ENCODE data around the gene OCIAD2.
"Not testable (repeated sequence)": the region's sequence is repeated elsewhere in the genome, so short reads cannot be mapped to it uniquely, and the experiment has no call there.

OCIAD2 gene

DNA sequence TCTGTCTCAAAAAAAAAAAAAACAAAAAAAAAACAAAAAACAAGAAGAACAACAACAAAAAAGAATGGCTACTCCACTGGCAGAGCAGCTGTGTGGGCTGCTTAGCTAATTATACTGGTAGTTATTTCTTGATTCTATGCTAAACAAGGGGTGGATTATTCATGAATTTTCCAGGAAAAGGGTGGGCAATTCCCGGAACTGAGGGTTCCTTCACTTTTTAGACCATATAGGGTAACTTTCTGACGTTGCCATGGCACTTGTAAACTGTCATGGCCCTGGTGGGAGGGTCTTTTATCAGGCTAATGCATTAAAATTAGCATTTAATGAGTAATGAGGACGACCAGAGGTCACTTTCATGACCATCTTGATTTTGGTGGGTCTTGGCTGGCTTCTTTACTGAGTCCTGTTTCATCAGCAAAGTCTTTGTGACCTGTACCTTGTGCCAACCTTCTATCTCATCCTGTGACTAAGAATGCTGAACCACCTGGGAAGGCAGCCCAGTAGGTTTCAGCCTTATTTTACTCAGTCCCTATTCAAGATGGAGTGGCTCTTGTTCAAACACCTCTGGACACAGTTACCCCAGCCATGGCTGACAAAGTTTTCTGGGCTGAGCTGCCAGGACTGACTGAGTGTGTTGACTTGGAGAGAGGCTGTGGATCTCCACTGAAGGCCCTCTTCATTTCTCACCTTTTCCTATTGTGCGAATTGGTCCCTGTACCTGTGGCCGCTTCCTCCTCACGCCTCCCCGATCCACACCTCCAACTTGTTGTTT, 1.3 kb upstream of the OCIAD2 start:
- no peak for DNase-seq (ENCODE audit: low read depth in 2 of 2)

- no peak for DNase-seq (ENCODE audit: low read depth in 2 of 2)
These were observed 1.1 kb downstream of the OCIAD2 start for GRCh38 chr4:48905363-48906015.

GRCh38 chr4:48904541-48905142, 1.9 kb downstream of the OCIAD2 start:
- DNase-seq (ENCODE audit: low read depth in 2 of 2): no peak

- DNase-seq (ENCODE audit: low read depth in 2 of 2): no peak
These were observed 2.5 kb downstream of the OCIAD2 start for GRCh38 chr4:48904101-48904500.

DNA sequence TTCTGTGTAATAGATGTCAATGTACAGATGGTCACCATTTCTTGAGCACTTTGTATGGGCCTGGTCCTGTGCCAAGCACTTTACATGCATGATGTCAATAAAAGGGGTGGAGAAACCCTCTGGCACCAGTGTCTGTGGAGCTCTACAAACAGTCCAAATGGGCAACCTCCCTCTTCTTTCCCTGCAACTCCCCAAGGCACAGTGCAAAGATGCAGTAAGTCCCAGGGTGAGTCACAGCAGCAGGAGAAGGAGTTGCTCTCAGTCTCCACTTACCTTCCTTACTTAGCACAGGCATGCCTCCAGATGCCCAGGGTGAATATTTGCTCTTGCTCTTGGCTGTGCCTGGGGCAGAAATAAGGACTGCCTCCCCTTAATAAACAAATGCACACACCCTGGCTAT, 4.3 kb downstream of the OCIAD2 start:
- no peak for DNase-seq (ENCODE audit: low read depth in 2 of 2)

DNA sequence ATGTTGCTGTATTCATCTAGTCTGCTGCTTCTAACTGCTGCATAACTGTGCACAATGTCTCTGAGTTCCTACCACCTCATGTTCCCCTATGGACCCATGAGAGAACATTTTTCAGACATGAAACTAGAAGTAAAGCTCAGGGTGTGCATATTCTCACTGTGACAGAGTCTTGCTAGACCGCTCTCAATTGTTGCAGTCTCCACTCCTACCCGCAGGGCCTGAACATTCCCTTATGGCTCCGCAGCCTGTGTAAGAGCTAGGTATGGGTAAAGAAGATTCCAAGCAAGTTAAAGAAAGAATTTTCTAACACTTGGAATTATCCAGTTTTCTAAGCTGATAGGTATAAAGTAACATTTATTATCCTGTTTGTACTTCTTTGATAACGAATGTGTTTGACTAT, 5.4 kb downstream of the OCIAD2 start:
- DNase-seq (ENCODE audit: low read depth in 2 of 2): no peak

DNA sequence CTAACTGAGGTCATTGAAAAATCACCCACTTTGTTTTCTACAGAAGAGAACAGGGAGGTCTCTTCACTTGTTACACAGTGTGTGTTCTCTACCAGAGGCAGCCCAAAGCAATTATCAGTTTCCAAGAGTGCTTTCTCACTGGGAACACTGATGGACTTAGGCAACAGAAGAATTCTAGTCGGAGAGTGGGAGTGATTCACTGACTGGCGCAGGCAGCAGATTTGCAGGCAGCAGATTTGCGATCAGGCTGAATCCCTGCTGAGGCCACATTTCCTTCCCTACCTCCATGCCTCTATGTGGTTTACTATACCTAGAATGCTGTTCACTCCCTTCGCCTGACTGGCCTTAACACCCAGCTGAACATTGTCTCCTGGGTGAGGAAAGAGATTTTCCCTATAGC, 6.6 kb downstream of the OCIAD2 start:
- no peak for DNase-seq (ENCODE audit: low read depth in 2 of 2)

DNA sequence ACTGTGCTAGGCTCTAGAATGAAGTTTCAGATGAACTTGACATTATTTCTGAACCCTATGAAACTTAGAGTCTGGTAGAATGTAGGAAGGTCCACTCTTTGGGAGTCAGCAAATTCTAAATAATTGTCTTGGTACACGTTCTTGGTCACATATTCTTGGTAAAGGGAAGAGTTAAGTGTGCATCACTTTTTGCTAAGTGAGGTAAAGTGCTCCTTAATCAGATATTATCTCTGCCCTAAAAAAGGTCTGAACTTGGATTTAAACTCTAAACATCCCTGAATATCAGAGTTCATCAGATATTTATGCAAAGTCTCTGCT, 7.2 kb downstream of the OCIAD2 start:
- no peak for DNase-seq (ENCODE audit: low read depth in 2 of 2)

- DNase-seq (ENCODE audit: low read depth in 2 of 2): no peak
These were observed 7.7 kb downstream of the OCIAD2 start for GRCh38 chr4:48898733-48899431.

- DNase-seq (ENCODE audit: low read depth in 2 of 2): no peak
These were observed 9.7 kb downstream of the OCIAD2 start for GRCh38 chr4:48896845-48897244.

DNA sequence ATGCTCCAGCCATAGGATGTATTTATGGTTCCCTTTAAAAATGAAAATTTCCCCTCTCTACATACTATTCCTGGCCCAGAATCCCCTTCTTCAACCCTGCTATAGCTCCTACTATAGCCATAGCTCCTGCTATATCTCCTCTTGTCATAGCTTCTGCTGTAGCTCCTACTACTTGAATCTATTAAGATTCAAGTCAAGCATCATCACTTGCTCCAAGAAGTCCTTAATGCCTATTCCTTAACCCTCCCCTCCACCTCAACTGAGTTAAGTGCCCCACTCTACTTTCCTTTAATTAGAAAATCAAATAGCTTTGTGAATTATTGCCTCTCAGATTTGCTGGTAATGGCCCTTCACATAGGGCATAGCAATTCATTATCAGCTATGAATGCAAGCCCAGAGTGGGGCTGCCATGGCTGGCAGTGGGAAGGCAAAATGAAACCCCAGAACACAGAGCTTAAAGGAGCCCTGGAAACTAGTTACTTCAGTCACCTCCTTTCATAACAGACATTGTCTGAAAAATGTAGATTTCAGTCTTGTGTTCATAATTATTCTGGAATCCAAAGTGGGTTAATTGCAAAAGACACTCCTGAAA, 15.4 kb downstream of the OCIAD2 start:
- no peak for DNase-seq (ENCODE audit: low read depth in 2 of 2)

GRCh38 chr4:48889750-48890149, 16.8 kb downstream of the OCIAD2 start:
- not testable (repeated sequence) for DNase-seq (ENCODE audit: low read depth in 2 of 2)

- DNase-seq (ENCODE audit: low read depth in 2 of 2): not testable (repeated sequence)
These were observed 24.9 kb downstream of the OCIAD2 start for GRCh38 chr4:48881646-48882045.

GRCh38 chr4:48879561-48880442, 26.8 kb downstream of the OCIAD2 start:
- no peak for DNase-seq (ENCODE audit: low read depth in 2 of 2)

GRCh38 chr4:48877827-48878535, 28.6 kb downstream of the OCIAD2 start:
- DNase-seq (ENCODE audit: low read depth in 2 of 2): no peak

- not testable (repeated sequence) for DNase-seq (ENCODE audit: low read depth in 2 of 2)
These were observed 41.9 kb downstream of the OCIAD2 start for GRCh38 chr4:48864696-48865095.

- DNase-seq (ENCODE audit: low read depth in 2 of 2): no peak
These were observed 42.8 kb downstream of the OCIAD2 start for GRCh38 chr4:48863728-48864127.

DNA sequence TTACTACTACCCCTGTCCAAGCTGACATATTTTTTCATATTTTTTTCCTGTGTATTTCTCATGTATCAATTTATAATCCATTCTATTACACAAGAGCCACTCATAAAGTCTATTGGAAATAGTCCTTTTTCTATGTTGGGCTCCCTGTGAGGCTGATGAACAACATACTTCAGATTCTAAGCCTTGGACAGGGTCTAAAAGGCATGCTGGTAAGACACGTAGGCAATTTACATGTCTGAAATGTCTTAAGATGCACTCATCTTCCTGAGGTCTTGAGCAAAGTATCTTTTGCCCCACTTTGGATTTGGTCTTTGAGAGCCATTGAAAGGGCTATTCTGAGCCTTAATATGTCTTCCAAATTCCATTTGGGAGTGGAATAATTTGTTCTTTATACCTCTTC, 43.9 kb downstream of the OCIAD2 start:
- DNase-seq (ENCODE audit: low read depth in 2 of 2): no peak

DNA sequence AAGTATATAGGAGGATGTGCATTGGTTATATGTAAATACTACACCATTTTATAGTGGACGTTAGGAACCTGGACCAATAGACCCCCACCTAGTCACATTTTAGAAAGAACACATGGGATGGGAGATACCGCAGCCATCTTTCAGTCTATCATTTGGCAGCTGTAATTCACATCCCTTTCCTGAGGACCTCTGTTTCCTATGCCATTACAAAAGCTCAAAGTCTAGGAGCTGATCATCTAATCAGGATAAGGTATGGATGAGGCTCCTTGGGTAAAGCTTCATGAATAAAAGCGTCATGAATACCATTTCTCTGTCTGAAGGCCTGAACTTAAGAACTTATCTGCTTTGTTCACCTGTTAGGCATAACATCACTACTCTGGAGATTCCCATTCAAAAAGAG, 44.5 kb downstream of the OCIAD2 start:
- no peak for DNase-seq (ENCODE audit: low read depth in 2 of 2)

- DNase-seq (ENCODE audit: low read depth in 2 of 2): no peak
These were observed 48.4 kb downstream of the OCIAD2 start for GRCh38 chr4:48858130-48858529.

GRCh38 chr4:48854982-48855381, 51.6 kb downstream of the OCIAD2 start:
- DNase-seq (ENCODE audit: low read depth in 2 of 2): no peak

Measured in stimulated activated CD4-positive, alpha-beta T cell treated with anti-CD3 and anti-CD28 coated beads, Interleukin-1b, Interleukin-23, amount 100 ng/mL, for 4 hours (primary cell).